Erythroblast (primary cell): ENCODE results near the gene FGD3.

Experiments
- GATA1 ChIP-seq: IDR thresholded peaks from 2 replicates; pipeline ENCODE4 v1.6.1; 2011; ENCODE audit warnings: low read depth, mild to moderate bottlenecking, control low read depth, low read length, moderate library complexity
- POLR2A ChIP-seq: IDR thresholded peaks from 2 replicates; pipeline ENCODE4 v1.6.1; 2011; ENCODE audit warnings: mild to moderate bottlenecking, low read length

DNA sequence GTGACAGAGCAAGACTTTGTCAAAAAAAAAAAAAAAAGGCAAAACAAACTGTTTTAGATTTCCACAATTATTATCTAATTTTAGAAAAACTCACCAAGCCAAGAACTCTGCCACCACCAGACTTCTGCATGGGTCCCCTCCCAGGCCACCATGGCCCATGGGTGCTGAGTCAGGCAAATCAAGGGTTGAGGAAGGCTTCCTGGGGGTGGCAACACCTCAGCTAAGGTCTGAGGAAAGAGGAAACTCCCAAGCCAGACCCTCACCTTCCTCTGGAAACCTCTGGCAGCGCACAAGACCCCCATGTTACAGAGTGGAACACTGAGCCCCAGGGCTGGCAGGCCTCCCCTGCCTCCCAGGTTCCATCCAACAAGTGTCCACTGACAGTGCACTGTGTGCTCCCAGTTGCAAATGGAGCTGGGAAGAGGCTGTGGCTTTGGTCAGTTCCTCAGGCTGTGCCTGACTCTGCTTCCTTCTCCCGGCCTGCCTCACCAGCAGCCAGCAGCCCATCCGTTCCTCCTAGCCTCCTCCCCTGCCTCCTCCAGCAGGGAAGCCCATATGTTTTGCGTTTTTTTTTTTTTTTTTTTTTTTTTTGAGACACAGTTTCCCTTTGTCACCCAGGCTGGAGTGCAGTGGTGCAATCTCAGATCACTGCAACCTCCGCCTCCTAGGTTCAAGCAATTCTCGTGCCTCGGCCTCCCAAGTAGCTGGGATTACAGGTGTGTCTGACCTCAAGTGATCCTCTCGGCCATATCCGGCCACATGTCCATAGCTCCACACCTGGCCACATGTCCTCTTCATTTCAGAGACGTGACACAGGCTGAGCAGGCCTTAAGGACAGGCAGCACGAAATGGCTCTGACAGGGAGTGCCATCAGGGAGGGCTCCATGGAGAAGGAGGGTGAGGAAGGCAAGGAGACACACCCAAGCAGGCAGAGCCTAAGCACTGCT is 107.7 kb downstream of the FGD3 start:
- no peak for TF ChIP-seq POLR2A
- TF ChIP-seq GATA1, result no peak
